ENCODE measurements around the gene AK9. TPM values are rescaled to one million over a fixed set of nuclear protein-coding genes. Genes with fewer than 3 reads are reported as not detected.

The AK9 gene
- total and polyA plus RNA-seq, 4 donors = 2.7 to 12.5 (median 10.8) TPM

GRCh38 chr6:109483735-109484057 lies 207.3 kb downstream of the AK9 start:
- ATAC-seq (ENCODE audit: low FRiP score) = no peak
- no peaks in the 10 kb centered on the region for H3K27me3 ChIP-seq (ENCODE audit: control insufficient read depth in 1 of 2, insufficient read depth in 2 of 2, low read length in 1 of 2)
- DNase-seq = no peak
- peak overlapping the region in 1 of 2 donors; percentile 2 for H3K27ac ChIP-seq (ENCODE audit: low read depth in 1 of 2, low read length in 2 of 2)
- no peaks in the 10 kb centered on the region for H3K9me3 ChIP-seq (ENCODE audit: control insufficient read depth, low read length)
- H3K4me1 ChIP-seq (ENCODE audit: control insufficient read depth in 1 of 2, insufficient read depth in 2 of 2, low read length in 2 of 2) = peaks cover 7 to 14% of the 10 kb centered on the region in 2 donors
- peak overlapping the region; percentile 8 to 66 for H3K4me3 ChIP-seq (ENCODE audit: low read length in 2 of 2)
- H3K36me3 ChIP-seq (ENCODE audit: control insufficient read depth in 1 of 2, insufficient read depth in 2 of 2, low read length in 1 of 2) = peaks cover 0 to 1% of the 10 kb centered on the region in 2 donors
- WGBS, 2 donors = 1% methylated on average over 6 of the region's 6 CpGs
- intact Hi-C loops (cut with DNase I) = loop anchor here in 1 of 2 donors (1.0 to 2.0 kb wide), 2 partner anchors 27 to 43 kb away; partner anchors contain the start of genes PPIL6 and SMPD2

- intact Hi-C loops (cut with DNase I) = loop anchor here in 1 of 2 donors (1.0 to 2.0 kb wide), 2 partner anchors 26 to 43 kb away; partner anchors contain the start of genes PPIL6 and SMPD2
- Histone ChIP-seq H3K4me1 (ENCODE audit: control insufficient read depth in 1 of 2, insufficient read depth in 2 of 2, low read length in 2 of 2) (peaks cover 7 to 14% of the 10 kb centered on the region in 2 donors), H3K27me3 (ENCODE audit: control insufficient read depth in 1 of 2, insufficient read depth in 2 of 2, low read length in 1 of 2) (no peaks in the 10 kb centered on the region), H3K4me3 (ENCODE audit: low read length in 2 of 2) (peak within 1 kb of the TSS; percentile 91 to 95), H3K9me3 (ENCODE audit: control insufficient read depth, low read length) (no peaks in the 10 kb centered on the region), H3K27ac (ENCODE audit: low read depth in 1 of 2, low read length in 2 of 2) (peak within 1 kb of the TSS in 1 of 2 donors; percentile 2), H3K36me3 (ENCODE audit: control insufficient read depth in 1 of 2, insufficient read depth in 2 of 2, low read length in 1 of 2) (peaks cover 0 to 1% of the 10 kb centered on the region in 2 donors)
- 1 to 2% methylated on average over 36 to 97 of the region's 97 CpGs for WGBS, 2 donors
- DNase-seq (peak; percentile 95), ATAC-seq (ENCODE audit: low FRiP score) (peak; percentile 97)
These were observed 207.9 kb downstream of the AK9 start, which contains the start of gene ZBTB24 for GRCh38 chr6:109482905-109483734. ZBTB24 (minus strand) TSS chr6:109483219; CDS start chr6:109482026, 1,193 bp downstream.

- DNase-seq (no peak), ATAC-seq (ENCODE audit: low FRiP score) (no peak)
- intact Hi-C loops (cut with DNase I) = no loop called here
- Histone ChIP-seq H3K27ac (ENCODE audit: low read depth in 1 of 2, low read length in 2 of 2) (no peak overlapping the region), H3K36me3 (ENCODE audit: control insufficient read depth in 1 of 2, insufficient read depth in 2 of 2, low read length in 1 of 2) (peaks cover 0 to 3% of the 10 kb centered on the region in 2 donors), H3K9me3 (ENCODE audit: control insufficient read depth, low read length) (no peaks in the 10 kb centered on the region), H3K4me3 (ENCODE audit: low read length in 2 of 2) (no peak overlapping the region), H3K27me3 (ENCODE audit: control insufficient read depth in 1 of 2, insufficient read depth in 2 of 2, low read length in 1 of 2) (no peaks in the 10 kb centered on the region), H3K4me1 (ENCODE audit: control insufficient read depth in 1 of 2, insufficient read depth in 2 of 2, low read length in 2 of 2) (peaks cover 7 to 18% of the 10 kb centered on the region in 2 donors)
- WGBS, 2 donors = 96% methylated on average over 7 of the region's 7 CpGs
These were observed 210.0 kb downstream of the AK9 start for GRCh38 chr6:109480993-109481480.

GRCh38 chr6:109478841-109479624 lies 212.0 kb downstream of the AK9 start:
- no peaks in the 10 kb centered on the region for H3K27me3 ChIP-seq (ENCODE audit: control insufficient read depth in 1 of 2, insufficient read depth in 2 of 2, low read length in 1 of 2)
- DNase-seq = no peak
- H3K27ac ChIP-seq (ENCODE audit: low read depth in 1 of 2, low read length in 2 of 2) = no peak overlapping the region
- H3K9me3 ChIP-seq (ENCODE audit: control insufficient read depth, low read length) = no peaks in the 10 kb centered on the region
- ATAC-seq (ENCODE audit: low FRiP score) = no peak
- no peak overlapping the region for H3K4me3 ChIP-seq (ENCODE audit: low read length in 2 of 2)
- peaks cover 7 to 18% of the 10 kb centered on the region in 2 donors for H3K4me1 ChIP-seq (ENCODE audit: control insufficient read depth in 1 of 2, insufficient read depth in 2 of 2, low read length in 2 of 2)
- 86 to 91% methylated on average over 5 of the region's 5 CpGs for WGBS, 2 donors
- intact Hi-C loops (cut with DNase I) = no loop called here
- H3K36me3 ChIP-seq (ENCODE audit: control insufficient read depth in 1 of 2, insufficient read depth in 2 of 2, low read length in 1 of 2) = peaks cover 3 to 5% of the 10 kb centered on the region in 2 donors

GRCh38 chr6:109478222-109478805 lies 212.7 kb downstream of the AK9 start:
- H3K27ac ChIP-seq (ENCODE audit: low read depth in 1 of 2, low read length in 2 of 2) = no peak overlapping the region
- 86 to 92% methylated on average over 9 of the region's 9 CpGs for WGBS, 2 donors
- no peaks in the 10 kb centered on the region for H3K9me3 ChIP-seq (ENCODE audit: control insufficient read depth, low read length)
- no peak for ATAC-seq (ENCODE audit: low FRiP score)
- peaks cover 7 to 18% of the 10 kb centered on the region in 2 donors for H3K4me1 ChIP-seq (ENCODE audit: control insufficient read depth in 1 of 2, insufficient read depth in 2 of 2, low read length in 2 of 2)
- intact Hi-C loops (cut with DNase I) = no loop called here
- no peak overlapping the region for H3K4me3 ChIP-seq (ENCODE audit: low read length in 2 of 2)
- DNase-seq = no peak
- H3K27me3 ChIP-seq (ENCODE audit: control insufficient read depth in 1 of 2, insufficient read depth in 2 of 2, low read length in 1 of 2) = no peaks in the 10 kb centered on the region
- peaks cover 3 to 5% of the 10 kb centered on the region in 2 donors for H3K36me3 ChIP-seq (ENCODE audit: control insufficient read depth in 1 of 2, insufficient read depth in 2 of 2, low read length in 1 of 2)

GRCh38 chr6:109477725-109478124 lies 213.3 kb downstream of the AK9 start:
- no peaks in the 10 kb centered on the region for H3K9me3 ChIP-seq (ENCODE audit: control insufficient read depth, low read length)
- ATAC-seq (ENCODE audit: low FRiP score) (no peak), DNase-seq (no peak)
- H3K27me3 ChIP-seq (ENCODE audit: control insufficient read depth in 1 of 2, insufficient read depth in 2 of 2, low read length in 1 of 2) = no peaks in the 10 kb centered on the region
- H3K4me3 ChIP-seq (ENCODE audit: low read length in 2 of 2) = no peak overlapping the region
- 74 to 93% methylated on average over 2 of the region's 2 CpGs for WGBS, 2 donors
- intact Hi-C loops (cut with DNase I) = no loop called here
- H3K4me1 ChIP-seq (ENCODE audit: control insufficient read depth in 1 of 2, insufficient read depth in 2 of 2, low read length in 2 of 2) = peaks cover 7 to 18% of the 10 kb centered on the region in 2 donors
- H3K27ac ChIP-seq (ENCODE audit: low read depth in 1 of 2, low read length in 2 of 2) = no peak overlapping the region
- peaks cover 3 to 5% of the 10 kb centered on the region in 2 donors for H3K36me3 ChIP-seq (ENCODE audit: control insufficient read depth in 1 of 2, insufficient read depth in 2 of 2, low read length in 1 of 2)

GRCh38 chr6:109477184-109477583 lies 213.8 kb downstream of the AK9 start:
- H3K4me1 ChIP-seq (ENCODE audit: control insufficient read depth in 1 of 2, insufficient read depth in 2 of 2, low read length in 2 of 2) = peaks cover 7 to 18% of the 10 kb centered on the region in 2 donors
- intact Hi-C loops (cut with DNase I) = no loop called here
- no peak overlapping the region for H3K4me3 ChIP-seq (ENCODE audit: low read length in 2 of 2)
- no peak overlapping the region for H3K27ac ChIP-seq (ENCODE audit: low read depth in 1 of 2, low read length in 2 of 2)
- H3K9me3 ChIP-seq (ENCODE audit: control insufficient read depth, low read length) = no peaks in the 10 kb centered on the region
- 97 to 98% methylated on average over 2 of the region's 2 CpGs for WGBS, 2 donors
- ATAC-seq (ENCODE audit: low FRiP score) (no peak), DNase-seq (no peak)
- H3K36me3 ChIP-seq (ENCODE audit: control insufficient read depth in 1 of 2, insufficient read depth in 2 of 2, low read length in 1 of 2) = peaks cover 3 to 5% of the 10 kb centered on the region in 2 donors
- no peaks in the 10 kb centered on the region for H3K27me3 ChIP-seq (ENCODE audit: control insufficient read depth in 1 of 2, insufficient read depth in 2 of 2, low read length in 1 of 2)

GRCh38 chr6:109475625-109476024 lies 215.4 kb downstream of the AK9 start:
- H3K4me1 ChIP-seq (ENCODE audit: control insufficient read depth in 1 of 2, insufficient read depth in 2 of 2, low read length in 2 of 2) = peaks cover 0 to 14% of the 10 kb centered on the region in 2 donors
- peaks cover 3 to 8% of the 10 kb centered on the region in 2 donors for H3K36me3 ChIP-seq (ENCODE audit: control insufficient read depth in 1 of 2, insufficient read depth in 2 of 2, low read length in 1 of 2)
- H3K27me3 ChIP-seq (ENCODE audit: control insufficient read depth in 1 of 2, insufficient read depth in 2 of 2, low read length in 1 of 2) = no peaks in the 10 kb centered on the region
- H3K4me3 ChIP-seq (ENCODE audit: low read length in 2 of 2) = no peak overlapping the region
- H3K9me3 ChIP-seq (ENCODE audit: control insufficient read depth, low read length) = no peaks in the 10 kb centered on the region
- intact Hi-C loops (cut with DNase I) = no loop called here
- 78 to 84% methylated on average over 2 of the region's 2 CpGs for WGBS, 2 donors
- DNase-seq = no peak
- no peak for ATAC-seq (ENCODE audit: low FRiP score)
- H3K27ac ChIP-seq (ENCODE audit: low read depth in 1 of 2, low read length in 2 of 2) = no peak overlapping the region

Measured in aorta (tissue), 5 donors.